HG03108 (cell line): Measurements from ENCODE around the gene TCOF1.

Experiments
- ATAC-seq: cut with Tn5 transposase; IDR thresholded peaks from one replicate; pipeline ENCODE4 v1.9.1; 2021; ENCODE audit warnings: moderate library complexity; ENCODE audit not compliant: unreplicated experiment

Gene TCOF1

GRCh38 chr5:150401376-150402228, 44.1 kb downstream of the TCOF1 start:
- no peak for ATAC-seq

GRCh38 chr5:150402229-150402773, 44.8 kb downstream of the TCOF1 start:
- no peak for ATAC-seq

- no peak for ATAC-seq
These were observed 45.4 kb downstream of the TCOF1 start for GRCh38 chr5:150402901-150403342.

GRCh38 chr5:150404121-150404520, 46.6 kb downstream of the TCOF1 start:
- ATAC-seq: no peak

- no peak for ATAC-seq
These were observed 47.0 kb downstream of the TCOF1 start for GRCh38 chr5:150404535-150404934.

- no peak for ATAC-seq
These were observed 47.7 kb downstream of the TCOF1 start for GRCh38 chr5:150404941-150405816.

- no peak for ATAC-seq
These were observed 48.7 kb downstream of the TCOF1 start for GRCh38 chr5:150406103-150406722.

- no peak for ATAC-seq
These were observed 49.2 kb downstream of the TCOF1 start for GRCh38 chr5:150406723-150407095.

- no peak for ATAC-seq
These were observed 49.7 kb downstream of the TCOF1 start for GRCh38 chr5:150407096-150407720.

- ATAC-seq: no peak
These were observed 50.9 kb downstream of the TCOF1 start for GRCh38 chr5:150408231-150408943.

GRCh38 chr5:150409638-150410523, 52.4 kb downstream of the TCOF1 start:
- ATAC-seq: peak; percentile 31

- ATAC-seq: no peak
These were observed 53.2 kb downstream of the TCOF1 start for GRCh38 chr5:150410524-150411244.

GRCh38 chr5:150411245-150411979, 53.9 kb downstream of the TCOF1 start:
- peak; percentile 22 for ATAC-seq

GRCh38 chr5:150412319-150413175, 55.0 kb downstream of the TCOF1 start, which contains the start of gene CD74:
Gene CD74 (minus strand): TSS chr5:150412910. CDS start chr5:150412749, 161 bp downstream.
- peak; percentile 69 for ATAC-seq

GRCh38 chr5:150413176-150413901, 55.8 kb downstream of the TCOF1 start:
- ATAC-seq: no peak
